Upper lobe of left lung (tissue), 4 donors: ENCODE results near the gene CAMK1D.

Experiments
- EP300 ChIP-seq, 4 donors: sonication (generic); formaldehyde crosslinking; IDR thresholded peaks; one replicate each; pipeline ENCODE4 v1.5.1; 2017; ENCODE audit warnings: antibody characterized with exemption in 4 of 4, control low read depth in 2 of 4
- POLR2A ChIP-seq, 4 donors: fragments of 450-650 bp; IDR thresholded peaks; one replicate each; pipeline ENCODE4 v1.5.1; 2016 to 2017; ENCODE audit warnings: antibody characterized with exemption in 4 of 4, mild to moderate bottlenecking in 2 of 4
- POLR2AphosphoS5 ChIP-seq, 2 donors: sonication (generic); formaldehyde crosslinking; IDR thresholded peaks; one replicate each; pipeline ENCODE4 v1.5.1; 2017; ENCODE audit warnings: antibody characterized with exemption in 2 of 2
- TF ChIP-seq, protein P1 (sequence below), 6 experiments: fragments of 450-650 bp in 4 of 6; fragments of 200-600 bp in 2 of 6; sonication (generic) in 2 of 6; IDR thresholded peaks; one replicate each; pipeline ENCODE4 v1.5.1; 2016 to 2019; ENCODE audit warnings: antibody characterized with exemption in 6 of 6

DNA sequence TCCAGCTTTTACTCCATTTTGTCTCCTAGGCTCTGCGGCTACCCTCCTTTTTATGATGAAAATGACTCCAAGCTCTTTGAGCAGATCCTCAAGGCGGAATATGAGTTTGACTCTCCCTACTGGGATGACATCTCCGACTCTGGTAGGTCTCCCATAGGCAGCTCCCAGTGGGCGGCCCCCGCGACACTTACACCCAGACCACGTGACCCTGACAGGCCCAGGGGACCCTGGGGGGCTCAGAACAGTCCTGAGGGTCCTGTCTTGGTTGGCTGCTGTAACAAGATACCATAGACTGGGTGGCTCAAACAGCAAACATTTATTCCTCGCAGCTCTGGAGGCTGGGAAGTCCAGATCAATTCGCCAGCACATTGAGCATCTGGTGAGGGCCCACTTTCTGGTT is 464.8 kb downstream of the CAMK1D start:
- TF ChIP-seq, protein P1, sequence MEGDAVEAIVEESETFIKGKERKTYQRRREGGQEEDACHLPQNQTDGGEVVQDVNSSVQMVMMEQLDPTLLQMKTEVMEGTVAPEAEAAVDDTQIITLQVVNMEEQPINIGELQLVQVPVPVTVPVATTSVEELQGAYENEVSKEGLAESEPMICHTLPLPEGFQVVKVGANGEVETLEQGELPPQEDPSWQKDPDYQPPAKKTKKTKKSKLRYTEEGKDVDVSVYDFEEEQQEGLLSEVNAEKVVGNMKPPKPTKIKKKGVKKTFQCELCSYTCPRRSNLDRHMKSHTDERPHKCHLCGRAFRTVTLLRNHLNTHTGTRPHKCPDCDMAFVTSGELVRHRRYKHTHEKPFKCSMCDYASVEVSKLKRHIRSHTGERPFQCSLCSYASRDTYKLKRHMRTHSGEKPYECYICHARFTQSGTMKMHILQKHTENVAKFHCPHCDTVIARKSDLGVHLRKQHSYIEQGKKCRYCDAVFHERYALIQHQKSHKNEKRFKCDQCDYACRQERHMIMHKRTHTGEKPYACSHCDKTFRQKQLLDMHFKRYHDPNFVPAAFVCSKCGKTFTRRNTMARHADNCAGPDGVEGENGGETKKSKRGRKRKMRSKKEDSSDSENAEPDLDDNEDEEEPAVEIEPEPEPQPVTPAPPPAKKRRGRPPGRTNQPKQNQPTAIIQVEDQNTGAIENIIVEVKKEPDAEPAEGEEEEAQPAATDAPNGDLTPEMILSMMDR (IDR thresholded peaks at IDR 0.05) = no peak
- TF ChIP-seq POLR2A (IDR thresholded peaks at IDR 0.05) (no peak), POLR2AphosphoS5 (IDR thresholded peaks at IDR 0.05) (no peak), EP300 (IDR thresholded peaks at IDR 0.05) (no peak)
